Measurements from ENCODE around the gene WRNIP1.

The WRNIP1 gene

DNA sequence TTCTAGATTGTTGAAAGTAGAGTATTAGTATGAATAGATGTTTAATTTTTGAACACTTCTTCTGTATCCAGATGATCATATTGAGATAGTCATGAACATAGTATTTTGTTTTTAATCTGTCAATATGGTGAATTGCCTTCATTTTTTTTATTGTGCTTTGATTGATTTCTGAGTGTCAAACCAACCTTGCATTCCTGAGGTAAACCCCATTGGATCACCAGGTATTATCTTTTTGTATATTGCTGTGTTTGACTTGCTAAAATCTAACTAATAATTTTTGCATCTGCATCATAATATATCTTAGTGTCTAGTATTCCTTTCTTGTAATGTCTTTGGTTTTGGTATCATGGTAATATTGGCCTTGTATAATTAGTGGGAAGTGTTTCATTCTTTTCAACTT, 51.0 kb downstream of the WRNIP1 start:
- Histone ChIP-seq H3K4me1 (ENCODE audit: control insufficient read depth in 1 of 2, insufficient read depth in 2 of 2, low read length in 2 of 2) (peaks cover 0 to 14% of the 10 kb centered on the region in 2 donors), H3K4me3 (ENCODE audit: low read depth in 1 of 2, low read length in 2 of 2) (no peak overlapping the region), H3K27ac (ENCODE audit: low read length) (no peak overlapping the region), H3K9me3 (ENCODE audit: control insufficient read depth in 1 of 2, low read length in 2 of 2) (peaks cover 0 to 4% of the 10 kb centered on the region in 2 donors), H3K36me3 (ENCODE audit: control insufficient read depth in 1 of 2, insufficient read depth in 2 of 2, low read length in 2 of 2) (no peaks in the 10 kb centered on the region), H3K27me3 (ENCODE audit: low read depth, low read length) (no peaks in the 10 kb centered on the region)

DNA sequence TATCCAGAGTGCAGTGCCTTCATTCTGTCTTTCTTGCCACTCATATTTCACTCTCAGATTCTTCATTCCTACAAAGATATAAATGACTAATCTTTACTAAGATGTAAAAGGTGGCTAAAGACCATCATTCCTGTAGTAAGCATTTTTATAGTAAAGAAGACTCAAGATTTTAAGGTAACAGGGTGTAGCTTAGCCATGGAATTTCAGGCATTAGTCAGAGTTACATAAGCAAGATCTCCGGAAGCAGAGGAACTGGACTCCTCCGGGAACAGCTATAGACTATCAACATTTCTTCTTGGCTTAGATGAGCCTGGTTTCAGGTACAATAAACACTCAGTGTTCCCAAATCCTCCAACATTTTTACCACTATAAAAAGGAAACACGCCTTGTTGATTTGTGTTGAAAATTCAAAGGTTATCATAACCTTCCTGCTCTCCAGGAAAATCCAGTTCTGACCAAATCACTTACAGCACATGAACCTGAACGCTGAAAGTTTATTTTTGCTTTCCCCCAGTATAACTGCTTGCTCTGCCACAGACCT, 52.8 kb downstream of the WRNIP1 start:
- no peaks in the 10 kb centered on the region for H3K27me3 ChIP-seq (ENCODE audit: low read depth, low read length)
- no peaks in the 10 kb centered on the region for H3K36me3 ChIP-seq (ENCODE audit: control insufficient read depth in 1 of 2, insufficient read depth in 2 of 2, low read length in 2 of 2)

DNA sequence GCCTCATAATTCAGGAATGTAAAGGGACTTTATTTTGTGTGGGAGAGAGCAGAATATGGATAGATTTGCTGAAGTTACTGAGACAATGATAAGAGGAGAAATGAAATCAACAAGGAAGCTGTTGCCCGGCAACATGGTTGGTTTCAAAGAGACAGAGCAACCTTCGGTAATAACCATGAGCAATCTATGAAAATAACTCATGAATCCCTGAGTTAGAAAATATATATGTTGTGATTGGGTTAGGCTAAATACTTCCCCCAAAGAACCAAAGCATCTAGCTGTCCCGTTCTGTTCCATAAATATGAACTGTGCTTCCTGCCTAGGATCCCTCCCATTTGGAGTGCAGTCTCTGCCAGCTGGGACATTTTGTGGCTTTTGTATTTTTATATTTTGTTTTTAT, 53.4 kb downstream of the WRNIP1 start:
- H3K27me3 ChIP-seq (ENCODE audit: low read depth, low read length): no peaks in the 10 kb centered on the region
- no peaks in the 10 kb centered on the region for H3K36me3 ChIP-seq (ENCODE audit: control insufficient read depth in 1 of 2, insufficient read depth in 2 of 2, low read length in 2 of 2)
- no peak overlapping the region for H3K4me3 ChIP-seq (ENCODE audit: low read depth in 1 of 2, low read length in 2 of 2)
- H3K4me1 ChIP-seq (ENCODE audit: control insufficient read depth in 1 of 2, insufficient read depth in 2 of 2, low read length in 2 of 2): peaks cover 0 to 14% of the 10 kb centered on the region in 2 donors
- H3K9me3 ChIP-seq (ENCODE audit: control insufficient read depth in 1 of 2, low read length in 2 of 2): peaks cover 0 to 4% of the 10 kb centered on the region in 2 donors
- H3K27ac ChIP-seq (ENCODE audit: low read length): peak overlapping the region; percentile 26

More for the DNA sequence above, 52.8 kb downstream of the WRNIP1 start:
- Histone ChIP-seq H3K9me3 (ENCODE audit: control insufficient read depth in 1 of 2, low read length in 2 of 2) (peaks cover 0 to 4% of the 10 kb centered on the region in 2 donors), H3K4me3 (ENCODE audit: low read depth in 1 of 2, low read length in 2 of 2) (no peak overlapping the region), H3K4me1 (ENCODE audit: control insufficient read depth in 1 of 2, insufficient read depth in 2 of 2, low read length in 2 of 2) (peaks cover 0 to 14% of the 10 kb centered on the region in 2 donors), H3K27ac (ENCODE audit: low read length) (peak overlapping the region; percentile 26)

DNA sequence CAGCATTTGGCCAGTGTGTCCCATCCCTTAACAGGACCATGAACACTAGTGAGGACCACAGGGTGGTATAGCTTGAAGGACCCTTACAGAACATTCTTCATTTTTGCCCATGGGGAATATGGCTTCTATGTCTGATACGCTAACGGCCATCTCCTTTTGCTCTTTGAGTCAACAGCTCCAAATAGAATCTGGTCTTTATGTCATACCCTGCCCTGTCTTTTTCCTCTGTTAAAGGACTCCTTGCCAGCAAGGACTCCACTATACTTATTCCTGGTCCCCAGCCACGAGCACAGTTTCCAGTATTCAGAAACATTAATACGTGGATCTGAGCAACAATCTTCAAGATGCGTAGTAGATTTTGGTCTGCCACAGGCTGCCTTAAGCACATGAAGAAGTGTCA, 53.9 kb downstream of the WRNIP1 start:
- Histone ChIP-seq H3K4me3 (ENCODE audit: low read depth in 1 of 2, low read length in 2 of 2) (no peak overlapping the region), H3K27ac (ENCODE audit: low read length) (peak overlapping the region; percentile 26), H3K36me3 (ENCODE audit: control insufficient read depth in 1 of 2, insufficient read depth in 2 of 2, low read length in 2 of 2) (no peaks in the 10 kb centered on the region), H3K4me1 (ENCODE audit: control insufficient read depth in 1 of 2, insufficient read depth in 2 of 2, low read length in 2 of 2) (peaks cover 0 to 14% of the 10 kb centered on the region in 2 donors), H3K9me3 (ENCODE audit: control insufficient read depth in 1 of 2, low read length in 2 of 2) (peaks cover 0 to 4% of the 10 kb centered on the region in 2 donors), H3K27me3 (ENCODE audit: low read depth, low read length) (no peaks in the 10 kb centered on the region)

DNA sequence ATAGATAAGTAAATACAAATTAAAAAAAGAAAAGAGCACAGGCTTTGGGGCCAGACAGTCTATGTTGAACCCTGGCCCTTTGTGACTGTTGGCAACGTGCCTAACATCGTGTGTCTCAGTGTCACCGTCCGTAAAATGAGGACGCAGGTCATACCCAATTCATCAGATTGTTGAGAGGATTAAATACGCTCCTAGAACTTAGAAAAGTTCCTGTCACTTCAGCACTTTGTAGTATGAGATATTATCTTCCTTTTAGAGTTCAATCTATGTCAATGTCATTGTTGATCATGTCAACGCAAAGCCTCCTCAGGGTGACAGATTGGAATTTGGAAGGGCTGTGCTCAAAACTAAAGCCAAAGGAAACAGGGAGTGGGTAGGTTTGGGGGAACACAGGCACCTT, 54.8 kb downstream of the WRNIP1 start:
- no peaks in the 10 kb centered on the region for H3K27me3 ChIP-seq (ENCODE audit: low read depth, low read length)
- no peak overlapping the region for H3K27ac ChIP-seq (ENCODE audit: low read length)
- no peak overlapping the region for H3K4me3 ChIP-seq (ENCODE audit: low read depth in 1 of 2, low read length in 2 of 2)
- peaks cover 0 to 14% of the 10 kb centered on the region in 2 donors for H3K4me1 ChIP-seq (ENCODE audit: control insufficient read depth in 1 of 2, insufficient read depth in 2 of 2, low read length in 2 of 2)
- no peaks in the 10 kb centered on the region for H3K36me3 ChIP-seq (ENCODE audit: control insufficient read depth in 1 of 2, insufficient read depth in 2 of 2, low read length in 2 of 2)
- H3K9me3 ChIP-seq (ENCODE audit: control insufficient read depth in 1 of 2, low read length in 2 of 2): peaks cover 0 to 4% of the 10 kb centered on the region in 2 donors

DNA sequence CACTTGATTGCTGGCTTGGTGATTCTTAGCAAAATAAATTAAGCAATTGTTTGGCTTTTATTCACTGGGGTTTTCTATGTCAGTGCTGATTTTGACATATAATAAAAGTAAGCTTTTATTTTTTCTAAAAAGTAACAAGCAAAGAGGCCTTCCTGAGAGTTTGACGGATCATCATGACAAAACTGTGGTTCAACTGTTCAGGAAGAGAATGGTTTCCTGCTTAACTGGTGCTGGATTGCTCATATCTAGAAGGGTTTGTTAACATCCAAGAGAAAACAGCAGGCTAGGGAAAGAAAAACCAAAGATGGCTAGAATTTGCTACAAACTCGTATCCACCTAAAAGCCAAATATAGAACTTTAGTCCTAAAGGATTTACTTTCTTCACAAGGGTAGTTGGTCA, 55.2 kb downstream of the WRNIP1 start:
- Histone ChIP-seq H3K27me3 (ENCODE audit: low read depth, low read length) (no peaks in the 10 kb centered on the region), H3K9me3 (ENCODE audit: control insufficient read depth in 1 of 2, low read length in 2 of 2) (peaks cover 0 to 4% of the 10 kb centered on the region in 2 donors), H3K36me3 (ENCODE audit: control insufficient read depth in 1 of 2, insufficient read depth in 2 of 2, low read length in 2 of 2) (no peaks in the 10 kb centered on the region), H3K27ac (ENCODE audit: low read length) (no peak overlapping the region), H3K4me1 (ENCODE audit: control insufficient read depth in 1 of 2, insufficient read depth in 2 of 2, low read length in 2 of 2) (peaks cover 0 to 14% of the 10 kb centered on the region in 2 donors), H3K4me3 (ENCODE audit: low read depth in 1 of 2, low read length in 2 of 2) (no peak overlapping the region)

DNA sequence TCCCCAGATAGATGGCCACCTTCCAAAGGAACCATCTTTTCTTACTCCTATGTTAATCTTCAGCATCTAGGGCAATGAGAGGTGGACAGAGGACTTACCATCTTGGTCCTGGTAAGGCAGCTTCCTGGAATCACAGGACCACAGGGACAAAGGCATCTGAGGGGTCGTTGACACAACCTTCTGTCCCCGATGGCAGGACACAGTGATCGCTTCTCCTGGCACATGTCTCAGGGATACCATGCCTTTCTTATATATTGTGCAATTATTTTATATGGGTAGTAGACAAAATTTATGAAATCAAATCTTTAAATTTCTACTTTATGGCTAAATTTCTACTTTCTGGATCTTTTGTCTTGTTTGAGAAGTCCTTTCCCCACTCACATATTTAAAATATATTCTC, 56.4 kb downstream of the WRNIP1 start:
- Histone ChIP-seq H3K4me1 (ENCODE audit: control insufficient read depth in 1 of 2, insufficient read depth in 2 of 2, low read length in 2 of 2) (peaks cover 0 to 14% of the 10 kb centered on the region in 2 donors), H3K4me3 (ENCODE audit: low read depth in 1 of 2, low read length in 2 of 2) (no peak overlapping the region)

DNA sequence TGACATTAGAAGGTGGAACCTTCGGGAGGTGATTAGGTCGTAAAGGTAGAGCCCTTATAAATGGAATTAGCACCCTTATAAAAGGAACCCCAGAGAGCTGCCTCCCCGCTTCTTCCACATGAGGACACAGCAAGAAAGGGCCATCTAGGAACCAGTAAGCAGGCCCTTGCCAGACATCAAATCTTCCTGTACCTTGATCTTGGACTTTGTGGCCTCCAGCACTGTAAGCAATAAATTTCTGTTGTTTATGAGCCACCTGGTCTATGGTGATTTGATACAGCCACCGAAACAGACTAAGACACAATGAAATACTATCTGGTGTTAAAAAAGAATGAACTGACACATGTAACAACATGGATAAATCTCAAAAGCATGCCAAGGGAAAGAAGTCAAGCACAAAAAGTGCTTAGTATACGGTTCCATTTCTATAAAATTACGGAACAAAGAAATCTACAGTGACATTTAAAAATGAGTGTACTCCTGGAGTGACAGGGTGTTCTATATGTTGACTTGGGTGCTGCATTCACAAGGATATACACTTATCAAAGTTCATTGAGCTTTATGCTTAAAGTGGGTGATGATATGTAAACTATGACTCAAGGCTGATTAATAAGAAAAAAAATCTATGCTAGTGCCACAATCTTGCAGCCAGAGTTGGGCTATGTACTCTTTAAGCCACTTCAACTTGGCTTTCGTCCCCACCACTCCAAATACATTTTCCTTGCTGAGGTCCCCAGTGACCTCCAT, 58.1 kb downstream of the WRNIP1 start:
- H3K36me3 ChIP-seq (ENCODE audit: control insufficient read depth in 1 of 2, insufficient read depth in 2 of 2, low read length in 2 of 2): no peaks in the 10 kb centered on the region
- H3K4me3 ChIP-seq (ENCODE audit: low read depth in 1 of 2, low read length in 2 of 2): no peak overlapping the region
- H3K9me3 ChIP-seq (ENCODE audit: control insufficient read depth in 1 of 2, low read length in 2 of 2): no peaks in the 10 kb centered on the region
- H3K4me1 ChIP-seq (ENCODE audit: control insufficient read depth in 1 of 2, insufficient read depth in 2 of 2, low read length in 2 of 2): peaks cover 0 to 7% of the 10 kb centered on the region in 2 donors
- H3K27me3 ChIP-seq (ENCODE audit: low read depth, low read length): no peaks in the 10 kb centered on the region
- H3K27ac ChIP-seq (ENCODE audit: low read length): peak overlapping the region; percentile 7

More for the DNA sequence above, 56.4 kb downstream of the WRNIP1 start:
- Histone ChIP-seq H3K9me3 (ENCODE audit: control insufficient read depth in 1 of 2, low read length in 2 of 2) (no peaks in the 10 kb centered on the region), H3K27me3 (ENCODE audit: low read depth, low read length) (no peaks in the 10 kb centered on the region), H3K36me3 (ENCODE audit: control insufficient read depth in 1 of 2, insufficient read depth in 2 of 2, low read length in 2 of 2) (no peaks in the 10 kb centered on the region), H3K27ac (ENCODE audit: low read length) (no peak overlapping the region)

DNA sequence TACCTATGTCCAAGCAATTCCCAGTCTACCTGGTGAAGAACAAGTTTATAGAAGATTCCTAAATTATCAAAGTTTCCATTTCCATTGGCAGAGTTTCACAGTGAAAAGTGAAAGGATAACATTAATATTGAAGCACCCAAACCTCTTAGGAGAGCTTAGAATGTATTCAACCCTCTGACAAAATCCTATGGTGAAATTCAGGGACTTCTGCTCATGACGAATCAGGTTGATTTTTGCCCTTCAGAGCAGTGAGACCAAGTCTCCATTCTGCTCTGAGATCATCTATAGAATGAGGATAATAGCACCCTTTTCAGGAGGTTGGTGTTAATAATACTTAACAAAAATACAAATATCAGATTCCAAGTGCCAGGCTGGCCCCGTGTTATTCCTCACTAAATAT, 60.9 kb downstream of the WRNIP1 start:
- H3K27me3 ChIP-seq (ENCODE audit: low read depth, low read length): no peaks in the 10 kb centered on the region
- H3K9me3 ChIP-seq (ENCODE audit: control insufficient read depth in 1 of 2, low read length in 2 of 2): no peaks in the 10 kb centered on the region
- H3K4me3 ChIP-seq (ENCODE audit: low read depth in 1 of 2, low read length in 2 of 2): no peak overlapping the region
- no peak overlapping the region for H3K27ac ChIP-seq (ENCODE audit: low read length)
- H3K4me1 ChIP-seq (ENCODE audit: control insufficient read depth in 1 of 2, insufficient read depth in 2 of 2, low read length in 2 of 2): no peaks in the 10 kb centered on the region
- H3K36me3 ChIP-seq (ENCODE audit: control insufficient read depth in 1 of 2, insufficient read depth in 2 of 2, low read length in 2 of 2): no peaks in the 10 kb centered on the region

DNA sequence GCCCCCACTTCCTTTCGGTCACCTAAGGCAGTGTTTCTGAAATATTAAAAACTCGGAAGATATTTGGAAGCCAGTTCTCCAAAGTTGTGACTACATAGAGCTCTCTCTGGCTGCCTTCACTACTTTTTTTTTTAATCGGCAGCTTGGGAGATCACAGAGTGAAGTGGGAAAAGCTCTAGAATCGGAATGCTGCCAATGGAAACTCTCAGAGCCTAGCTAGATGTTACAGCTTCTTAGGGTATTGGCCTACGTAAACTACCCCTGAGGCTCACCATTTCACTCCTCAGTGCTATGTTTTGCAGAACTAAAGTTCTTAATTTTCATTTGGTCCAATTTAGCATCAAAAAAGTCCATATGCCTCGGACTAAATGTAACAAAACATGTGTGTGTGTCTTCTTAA, 61.9 kb downstream of the WRNIP1 start:
- Histone ChIP-seq H3K4me3 (ENCODE audit: low read depth in 1 of 2, low read length in 2 of 2) (no peak overlapping the region), H3K27me3 (ENCODE audit: low read depth, low read length) (no peaks in the 10 kb centered on the region), H3K4me1 (ENCODE audit: control insufficient read depth in 1 of 2, insufficient read depth in 2 of 2, low read length in 2 of 2) (no peaks in the 10 kb centered on the region), H3K27ac (ENCODE audit: low read length) (no peak overlapping the region), H3K36me3 (ENCODE audit: control insufficient read depth in 1 of 2, insufficient read depth in 2 of 2, low read length in 2 of 2) (no peaks in the 10 kb centered on the region), H3K9me3 (ENCODE audit: control insufficient read depth in 1 of 2, low read length in 2 of 2) (no peaks in the 10 kb centered on the region)

DNA sequence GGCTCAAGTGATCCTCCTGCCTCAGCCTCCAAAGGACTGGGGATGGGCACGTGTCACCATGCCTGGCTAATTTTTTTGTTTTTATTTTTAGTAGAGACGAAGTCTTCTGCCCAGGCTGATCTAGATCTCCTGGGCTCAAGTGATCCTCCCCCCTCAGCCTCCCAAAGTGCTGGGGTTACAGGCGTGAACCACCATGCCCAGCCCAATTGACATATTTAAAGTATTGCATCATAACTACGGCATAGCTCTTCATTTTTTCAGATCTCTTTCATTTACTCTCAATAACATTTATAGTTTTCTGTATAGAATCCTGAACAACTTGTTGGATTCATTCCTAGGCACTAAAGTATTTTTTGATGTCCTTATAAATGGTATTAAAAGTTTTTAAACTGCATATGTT, 63.4 kb downstream of the WRNIP1 start:
- Histone ChIP-seq H3K36me3 (ENCODE audit: control insufficient read depth in 1 of 2, insufficient read depth in 2 of 2, low read length in 2 of 2) (peaks cover 4 to 5% of the 10 kb centered on the region in 2 donors), H3K27me3 (ENCODE audit: low read depth, low read length) (no peaks in the 10 kb centered on the region), H3K27ac (ENCODE audit: low read length) (no peak overlapping the region), H3K4me3 (ENCODE audit: low read depth in 1 of 2, low read length in 2 of 2) (no peak overlapping the region), H3K4me1 (ENCODE audit: control insufficient read depth in 1 of 2, insufficient read depth in 2 of 2, low read length in 2 of 2) (no peaks in the 10 kb centered on the region), H3K9me3 (ENCODE audit: control insufficient read depth in 1 of 2, low read length in 2 of 2) (no peaks in the 10 kb centered on the region)

Data from muscle layer of duodenum (tissue), 2 donors.